ENCODE data around the gene PDZRN4.

GRCh38 chr12:41286426-41286825, 98.3 kb downstream of the PDZRN4 start:
- TF ChIP-seq, protein P1, sequence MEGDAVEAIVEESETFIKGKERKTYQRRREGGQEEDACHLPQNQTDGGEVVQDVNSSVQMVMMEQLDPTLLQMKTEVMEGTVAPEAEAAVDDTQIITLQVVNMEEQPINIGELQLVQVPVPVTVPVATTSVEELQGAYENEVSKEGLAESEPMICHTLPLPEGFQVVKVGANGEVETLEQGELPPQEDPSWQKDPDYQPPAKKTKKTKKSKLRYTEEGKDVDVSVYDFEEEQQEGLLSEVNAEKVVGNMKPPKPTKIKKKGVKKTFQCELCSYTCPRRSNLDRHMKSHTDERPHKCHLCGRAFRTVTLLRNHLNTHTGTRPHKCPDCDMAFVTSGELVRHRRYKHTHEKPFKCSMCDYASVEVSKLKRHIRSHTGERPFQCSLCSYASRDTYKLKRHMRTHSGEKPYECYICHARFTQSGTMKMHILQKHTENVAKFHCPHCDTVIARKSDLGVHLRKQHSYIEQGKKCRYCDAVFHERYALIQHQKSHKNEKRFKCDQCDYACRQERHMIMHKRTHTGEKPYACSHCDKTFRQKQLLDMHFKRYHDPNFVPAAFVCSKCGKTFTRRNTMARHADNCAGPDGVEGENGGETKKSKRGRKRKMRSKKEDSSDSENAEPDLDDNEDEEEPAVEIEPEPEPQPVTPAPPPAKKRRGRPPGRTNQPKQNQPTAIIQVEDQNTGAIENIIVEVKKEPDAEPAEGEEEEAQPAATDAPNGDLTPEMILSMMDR (IDR thresholded peaks at IDR 0.05): no peak
- no peak for TF ChIP-seq EP300 (IDR thresholded peaks at IDR 0.05)

Data from ovary (tissue), 3 donors.